GM21390 (cell line): ENCODE results near the gene SDCBP2.

Experiments
- ATAC-seq: cut with Tn5 transposase; IDR thresholded peaks from one replicate; pipeline ENCODE4 v1.9.1; 2021; ENCODE audit not compliant: unreplicated experiment

SDCBP2 gene

GRCh38 chr20:1331801-1332453, 3.0 kb upstream of the SDCBP2 start:
- no peak for ATAC-seq

- ATAC-seq, result no peak
These were observed 2.2 kb upstream of the SDCBP2 start for GRCh38 chr20:1331101-1331500.

GRCh38 chr20:1330075-1330830, 1.3 kb upstream of the SDCBP2 start:
- no peak for ATAC-seq

GRCh38 chr20:1327827-1328679, 886 bp downstream of the SDCBP2 start:
- ATAC-seq, result no peak

GRCh38 chr20:1327241-1327653, 1.7 kb downstream of the SDCBP2 start:
- no peak for ATAC-seq

GRCh38 chr20:1326031-1326930, 2.7 kb downstream of the SDCBP2 start:
- ATAC-seq, result no peak

- peak; percentile 80 for ATAC-seq
These were observed 3.5 kb downstream of the SDCBP2 start for GRCh38 chr20:1325173-1326030.

- ATAC-seq, result no peak
These were observed 4.3 kb downstream of the SDCBP2 start for GRCh38 chr20:1324598-1325172.

- ATAC-seq, result no peak
These were observed 4.9 kb downstream of the SDCBP2 start for GRCh38 chr20:1323830-1324597.

GRCh38 chr20:1323256-1323655, 5.7 kb downstream of the SDCBP2 start:
- no peak for ATAC-seq

GRCh38 chr20:1322511-1323245, 6.3 kb downstream of the SDCBP2 start:
- ATAC-seq, result no peak

- ATAC-seq, result no peak
These were observed 7.3 kb downstream of the SDCBP2 start for GRCh38 chr20:1321654-1321939.

- no peak for ATAC-seq
These were observed 7.9 kb downstream of the SDCBP2 start for GRCh38 chr20:1320902-1321653.

GRCh38 chr20:1320016-1320415, 8.9 kb downstream of the SDCBP2 start:
- no peak for ATAC-seq

GRCh38 chr20:1319462-1319861, 9.5 kb downstream of the SDCBP2 start:
- no peak for ATAC-seq

- no peak for ATAC-seq
These were observed 9.9 kb downstream of the SDCBP2 start for GRCh38 chr20:1319051-1319450.

GRCh38 chr20:1317545-1318255, 11.2 kb downstream of the SDCBP2 start:
- ATAC-seq, result no peak
